Endothelial cell of umbilical vein (primary cell): ENCODE measurements around the gene NBEA. TPM values are rescaled to one million over a fixed set of nuclear protein-coding genes. Genes with fewer than 3 reads are reported as not detected.

Experiments used
- BruUV-seq: library from RNA; stranded (reverse); fragments of 400-500 nt; replicated peaks from 2 replicates; lab custom pipeline; 2021; lab: Mats Ljungman, UMichigan
- CTCF ChIA-PET: fragments of 300-600, 350-600 bp; sonication (Branson Sonifier 250); formaldehyde crosslinking; loops from one replicate; lab custom pipeline; 2021; ENCODE audit warnings: antibody characterized with exemption, inconsistent platforms; lab: Charles Lee
- POLR2A ChIA-PET: fragments of 300-600, 350-600 bp; sonication (Branson Sonifier 250); formaldehyde crosslinking; loops from one replicate; lab custom pipeline; 2021; ENCODE audit warnings: antibody characterized with exemption, inconsistent platforms; lab: Charles Lee
- DNase-seq: peaks from one replicate; pipeline ENCODE4 v3.0.0-alpha.2; 2011; ENCODE audit warnings: low read depth, low spot score
- FAIRE-seq: peaks from 2 replicates; lab custom pipeline; 2011; peaks lifted over from hg19 to GRCh38; lab: Jason Lieb, UNC
- H2AFZ ChIP-seq: 2 replicates; pipeline ENCODE4 v1.6.0; 2012; ENCODE audit warnings: low read depth, low read length, control low read depth, inconsistent platforms
- H3K27ac ChIP-seq: 2 replicates; pipeline ENCODE4 v1.5.1; 2011; ENCODE audit warnings: low read depth, mild to moderate bottlenecking, control low read depth, low read length, moderate library complexity; ENCODE audit not compliant: insufficient read depth
- H3K27me3 ChIP-seq, 2 experiments: 2 replicates each; pipeline versions ENCODE4 v1.6.0 to v1.6.1; 2011; ENCODE audit warnings: low read length in 2 of 2, mixed read lengths in 1 of 2; ENCODE audit not compliant: control insufficient read depth in 2 of 2, insufficient read depth in 2 of 2
- H3K36me3 ChIP-seq, 2 experiments: 2 replicates in 1 of 2; 3 replicates in 1 of 2; pipeline ENCODE4 v1.5.1; 2011; ENCODE audit warnings: low read length in 2 of 2, mild to moderate bottlenecking in 1 of 2, moderate library complexity in 1 of 2; ENCODE audit not compliant: control insufficient read depth in 2 of 2, insufficient read depth in 2 of 2; ENCODE audit errors: extremely low read depth in 1 of 2
- H3K4me1 ChIP-seq: 3 replicates; pipeline ENCODE4 v1.5.1; 2011; ENCODE audit warnings: mild to moderate bottlenecking, low read length; ENCODE audit not compliant: control insufficient read depth, insufficient read depth; ENCODE audit errors: extremely low read depth
- H3K4me2 ChIP-seq: 2 replicates; pipeline ENCODE4 v1.6.1; 2011; ENCODE audit warnings: low read length, control low read depth, mixed read lengths; ENCODE audit not compliant: insufficient read depth
- H3K4me3 ChIP-seq, 3 experiments: fragments of 200-600 bp in 1 of 3; sonication (generic), shearing (Covaris generic) in 1 of 3; replicated peaks in 1 of 3; 2 replicates each; pipeline ENCODE4 v1.5.1; 2011 to 2016; ENCODE audit warnings: control low read depth in 3 of 3, low read length in 3 of 3, mild to moderate bottlenecking in 2 of 3, inconsistent platforms in 1 of 3, low read depth in 1 of 3, moderate library complexity in 1 of 3; ENCODE audit not compliant: insufficient read depth in 1 of 3
- H3K79me2 ChIP-seq: 2 replicates; pipeline ENCODE4 v1.6.0; 2012; ENCODE audit warnings: low read length, inconsistent platforms; ENCODE audit not compliant: control insufficient read depth, insufficient read depth
- H3K9ac ChIP-seq: replicated peaks from 2 replicates; pipeline ENCODE3; 2011; ENCODE audit warnings: low read length, control low read depth; ENCODE audit not compliant: insufficient read depth; ENCODE audit errors: extremely low read depth
- H3K9me1 ChIP-seq: replicated peaks from 3 replicates; pipeline ENCODE4 v1.6.0; 2011; ENCODE audit warnings: mild to moderate bottlenecking, low read length; ENCODE audit not compliant: control insufficient read depth, insufficient read depth; ENCODE audit errors: extremely low read depth
- H3K9me3 ChIP-seq: replicated peaks from 2 replicates; pipeline ENCODE4 v1.5.1; 2012; ENCODE audit warnings: low read length, inconsistent platforms; ENCODE audit not compliant: control insufficient read depth, insufficient read depth
- H4K20me1 ChIP-seq: replicated peaks from 2 replicates; pipeline ENCODE3; 2011; ENCODE audit warnings: mild to moderate bottlenecking, low read length; ENCODE audit not compliant: control insufficient read depth, insufficient read depth; ENCODE audit errors: extremely low read depth
- EZH2 ChIP-seq: IDR thresholded peaks from 2 replicates; pipeline ENCODE4 v1.6.1; 2012; ENCODE audit warnings: borderline replicate concordance, low read depth, mild to moderate bottlenecking, moderate library complexity, low read length, inconsistent platforms; ENCODE audit not compliant: severe bottlenecking
- FOS ChIP-seq: IDR thresholded peaks from 2 replicates; pipeline ENCODE4 v1.6.1; 2011; ENCODE audit warnings: mild to moderate bottlenecking, low read length, moderate library complexity, borderline replicate concordance; ENCODE audit not compliant: insufficient read depth
- GATA2 ChIP-seq: IDR thresholded peaks from 2 replicates; pipeline ENCODE4 v1.7.0; 2011; ENCODE audit warnings: low read depth, mild to moderate bottlenecking, moderate library complexity, mixed read lengths, low read length; ENCODE audit not compliant: insufficient read length, insufficient read depth
- JUN ChIP-seq: IDR thresholded peaks from 2 replicates; pipeline ENCODE4 v1.6.1; 2011; ENCODE audit warnings: borderline replicate concordance, low read depth; ENCODE audit not compliant: insufficient read length, insufficient read depth
- MYC ChIP-seq: IDR thresholded peaks from one replicate; pipeline ENCODE4 v1.6.1; 2011; ENCODE audit warnings: mild to moderate bottlenecking, low read depth, low read length
- POLR2A ChIP-seq: IDR thresholded peaks from 2 replicates; pipeline ENCODE4 v1.6.1; 2012; ENCODE audit warnings: low read depth, mild to moderate bottlenecking, control low read depth, low read length
- POLR2AphosphoS5 ChIP-seq: IDR thresholded peaks from 2 replicates; pipeline ENCODE4 v1.6.1; 2012; ENCODE audit warnings: low read depth, mild to moderate bottlenecking, control low read depth, low read length, moderate library complexity; ENCODE audit not compliant: insufficient read depth
- dilution Hi-C: fragments of 300-500 bp; cut with MboI; formaldehyde crosslinking; loops from one replicate; pipeline ENCODE4 v1.15.0; 2019; ENCODE audit warnings: low sequenced_read_pairs; ENCODE audit not compliant: extremely low pct_ligation_motif_present
- intact Hi-C: fragments of 100-400 bp; cut with micrococcal nuclease; formaldehyde crosslinking; loops from one replicate; pipeline ENCODE4 v1.10.0; 2022
- polyA plus RNA-seq, 4 experiments: library from polyadenylated mRNA; depleted of rRNA in 3 of 4; stranded (reverse) in 3 of 4; unstranded in 1 of 4; fragments of >200 nt; gene quantifications; 2 replicates each; pipeline versions ENCODE4 v1.2.1 to v1.2.3, GENCODE V29; 2011 to 2012; ENCODE audit warnings: missing spikeins in 1 of 4
- total RNA-seq: library from RNA; stranded (reverse); gene quantifications from 2 replicates; pipeline ENCODE4 v1.2.3, GENCODE V29; 2021
- TF ChIP-seq, protein P1 (sequence below), 2 donors: IDR thresholded peaks; 1 replicate in 1 of 2; 2 replicates in 1 of 2; pipeline ENCODE4 v1.5.1; 2011; ENCODE audit warnings: low read length in 2 of 2, mild to moderate bottlenecking in 2 of 2, moderate library complexity in 2 of 2, control low read depth in 1 of 2, inconsistent platforms in 1 of 2, low read depth in 1 of 2; ENCODE audit not compliant: insufficient read depth in 1 of 2; ENCODE audit errors: extremely low read depth in 1 of 2
- TF ChIP-seq, protein P2 (sequence below): IDR thresholded peaks from 2 replicates; pipeline ENCODE4 v1.6.1; 2011; ENCODE audit not compliant: insufficient read depth, insufficient read length

NBEA gene
- total and polyA plus RNA-seq, 2 donors (not counting 3 experiments of a cell fraction or from before 2014, with no cell fraction given) = 3.0 to 4.8 TPM

DNA sequence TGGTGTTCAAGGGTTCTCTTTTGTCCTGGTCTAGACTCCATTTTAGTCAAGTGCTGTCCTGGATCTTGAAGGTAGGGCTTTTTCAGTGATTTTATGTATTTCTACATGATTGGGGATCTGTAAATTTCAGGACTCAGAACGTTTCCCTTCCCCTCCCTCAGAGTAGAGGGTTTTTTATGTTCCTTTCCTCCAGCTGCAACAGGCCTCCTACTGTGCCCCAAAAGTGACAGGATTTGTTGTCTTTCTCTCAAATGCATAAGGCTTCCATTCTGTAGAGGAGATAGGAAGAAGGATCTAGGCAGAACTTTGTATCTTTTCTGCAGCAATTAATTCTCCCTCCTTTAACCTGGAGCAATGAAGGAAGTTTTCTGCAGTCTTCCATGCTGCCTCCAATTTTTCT, 283.1 kb downstream of the NBEA start:
- DNase-seq = no peak
- TF ChIP-seq EZH2 = no peak
- TF ChIP-seq, protein P1, sequence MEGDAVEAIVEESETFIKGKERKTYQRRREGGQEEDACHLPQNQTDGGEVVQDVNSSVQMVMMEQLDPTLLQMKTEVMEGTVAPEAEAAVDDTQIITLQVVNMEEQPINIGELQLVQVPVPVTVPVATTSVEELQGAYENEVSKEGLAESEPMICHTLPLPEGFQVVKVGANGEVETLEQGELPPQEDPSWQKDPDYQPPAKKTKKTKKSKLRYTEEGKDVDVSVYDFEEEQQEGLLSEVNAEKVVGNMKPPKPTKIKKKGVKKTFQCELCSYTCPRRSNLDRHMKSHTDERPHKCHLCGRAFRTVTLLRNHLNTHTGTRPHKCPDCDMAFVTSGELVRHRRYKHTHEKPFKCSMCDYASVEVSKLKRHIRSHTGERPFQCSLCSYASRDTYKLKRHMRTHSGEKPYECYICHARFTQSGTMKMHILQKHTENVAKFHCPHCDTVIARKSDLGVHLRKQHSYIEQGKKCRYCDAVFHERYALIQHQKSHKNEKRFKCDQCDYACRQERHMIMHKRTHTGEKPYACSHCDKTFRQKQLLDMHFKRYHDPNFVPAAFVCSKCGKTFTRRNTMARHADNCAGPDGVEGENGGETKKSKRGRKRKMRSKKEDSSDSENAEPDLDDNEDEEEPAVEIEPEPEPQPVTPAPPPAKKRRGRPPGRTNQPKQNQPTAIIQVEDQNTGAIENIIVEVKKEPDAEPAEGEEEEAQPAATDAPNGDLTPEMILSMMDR (IDR thresholded peaks at IDR 0.05; ENCODE audit: extremely low read depth in 1 of 2, insufficient read depth in 1 of 2, low read depth in 1 of 2, low read length in 2 of 2) = no peak
- no peak for TF ChIP-seq GATA2
- TF ChIP-seq JUN = no peak
- Histone ChIP-seq H3K27me3 (no peaks in the 10 kb centered on the region), H3K4me3 (no peak overlapping the region), H3K36me3 (no peaks in the 10 kb centered on the region), H2AFZ (no peak overlapping the region), H3K9me3 (no peaks in the 10 kb centered on the region), H3K79me2 (no peaks in the 10 kb centered on the region), H3K27ac (no peak overlapping the region), H3K4me1 (no peaks in the 10 kb centered on the region), H4K20me1 (no peaks in the 10 kb centered on the region), H3K9me1 (no peaks in the 10 kb centered on the region), H3K4me2 (no peak overlapping the region), H3K9ac (no peak overlapping the region)
- POLR2A ChIA-PET = no interaction called here
- CTCF ChIA-PET = no interaction called here
- FAIRE-seq = no peak
- dilution Hi-C loops = no loop called here
- no TSS peak for BruUV-seq
- intact Hi-C loops = no loop called here

DNA sequence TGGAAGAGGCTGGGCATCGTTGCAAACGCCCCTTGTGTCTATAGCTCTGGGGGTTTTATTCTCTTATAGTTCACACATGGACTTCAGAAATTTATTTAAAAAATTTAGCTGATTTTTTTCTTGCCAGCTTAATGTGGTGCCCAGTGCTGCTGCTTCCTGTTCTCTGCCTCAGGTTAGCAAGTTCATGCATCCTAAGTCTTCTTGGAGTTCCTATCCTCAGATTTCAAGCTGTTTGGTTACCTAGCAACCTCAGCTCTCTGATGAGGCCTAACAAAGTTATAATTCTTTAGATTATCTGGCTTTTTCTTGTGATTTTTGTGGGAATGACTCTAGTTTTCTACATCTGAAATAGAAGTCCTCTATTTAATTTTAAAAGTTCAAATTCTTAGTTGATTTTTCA, 283.5 kb downstream of the NBEA start:
- Histone ChIP-seq H3K27me3 (no peaks in the 10 kb centered on the region), H3K36me3 (no peaks in the 10 kb centered on the region), H3K4me3 (no peak overlapping the region), H2AFZ (no peak overlapping the region), H3K9me1 (no peaks in the 10 kb centered on the region), H3K79me2 (no peaks in the 10 kb centered on the region), H3K4me2 (no peak overlapping the region), H4K20me1 (no peaks in the 10 kb centered on the region), H3K9me3 (no peaks in the 10 kb centered on the region), H3K4me1 (no peaks in the 10 kb centered on the region), H3K27ac (no peak overlapping the region), H3K9ac (no peak overlapping the region)
- no TSS peak for BruUV-seq
- ChIA-PET CTCF (interaction anchor here (1.4 kb wide), 1 partner anchor 10 kb away, joined by 5 read pairs; no protein-coding TSS in a partner anchor), POLR2A (no interaction called here)
- dilution Hi-C loops = no loop called here
- TF ChIP-seq MYC = no peak
- TF ChIP-seq, protein P2, sequence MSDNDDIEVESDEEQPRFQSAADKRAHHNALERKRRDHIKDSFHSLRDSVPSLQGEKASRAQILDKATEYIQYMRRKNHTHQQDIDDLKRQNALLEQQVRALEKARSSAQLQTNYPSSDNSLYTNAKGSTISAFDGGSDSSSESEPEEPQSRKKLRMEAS = no peak
- no peak for TF ChIP-seq POLR2A
- TF ChIP-seq POLR2AphosphoS5 = no peak
- TF ChIP-seq, protein P1 (IDR thresholded peaks at IDR 0.05; ENCODE audit: extremely low read depth in 1 of 2, insufficient read depth in 1 of 2, low read depth in 1 of 2, low read length in 2 of 2) = no peak
- TF ChIP-seq FOS = no peak
- no peak for TF ChIP-seq JUN
- TF ChIP-seq GATA2 = no peak
- TF ChIP-seq EZH2 = no peak
- intact Hi-C loops = no loop called here
- DNase-seq (no peak), FAIRE-seq (no peak)
